Liver (tissue), 9 donors: ENCODE results near the gene HEXIM2. TPM values are rescaled to one million over a fixed set of nuclear protein-coding genes. Genes with fewer than 3 reads are reported as not detected.
"Not testable (repeated sequence)": the region's sequence is repeated elsewhere in the genome, so short reads cannot be mapped to it uniquely, and the experiment has no call there.

Experiments
- DNase-seq: peaks from one replicate; pipeline ENCODE4 v3.0.0-alpha.2; 2017; ENCODE audit warnings: low spot score
- H3K27ac ChIP-seq, 2 donors: one replicate each; pipeline ENCODE4 v1.7.0; 2013; ENCODE audit warnings: inconsistent platforms in 2 of 2, low read length in 2 of 2, control low read depth in 1 of 2, low read depth in 1 of 2, mild to moderate bottlenecking in 1 of 2
- H3K27me3 ChIP-seq, 4 donors: one replicate each; pipeline versions ENCODE4 v1.6.1 to v1.7.0; 2013; ENCODE audit warnings: low read length in 3 of 4, inconsistent platforms in 1 of 4, mild to moderate bottlenecking in 1 of 4, moderate library complexity in 1 of 4; ENCODE audit not compliant: control insufficient read depth in 4 of 4, insufficient read depth in 4 of 4
- H3K36me3 ChIP-seq, 4 donors: one replicate each; pipeline versions ENCODE4 v1.6.1 to v1.7.0; 2013; ENCODE audit warnings: low read length in 3 of 4, mild to moderate bottlenecking in 3 of 4, low read depth in 1 of 4, moderate library complexity in 1 of 4; ENCODE audit not compliant: control insufficient read depth in 4 of 4, insufficient read depth in 3 of 4
- H3K4me1 ChIP-seq, 4 donors: one replicate each; pipeline versions ENCODE4 v1.6.1 to v1.7.0; 2013; ENCODE audit warnings: low read length in 3 of 4, mild to moderate bottlenecking in 3 of 4, moderate library complexity in 1 of 4; ENCODE audit not compliant: control insufficient read depth in 4 of 4, insufficient read depth in 4 of 4
- H3K4me3 ChIP-seq, 3 donors: one replicate each; pipeline versions ENCODE4 v1.6.1 to v1.7.0; 2013; ENCODE audit warnings: low read length in 3 of 3, control low read depth in 1 of 3, low read depth in 1 of 3, mild to moderate bottlenecking in 1 of 3
- H3K9ac ChIP-seq, 2 donors: one replicate each; pipeline ENCODE4 v1.7.0; 2013; ENCODE audit warnings: low read length in 2 of 2, mild to moderate bottlenecking in 2 of 2, moderate library complexity in 2 of 2, control low read depth in 1 of 2, low read depth in 1 of 2
- H3K9me3 ChIP-seq, 4 donors: one replicate each; pipeline versions ENCODE4 v1.6.1 to v1.7.0; 2013; ENCODE audit warnings: low read length in 3 of 4; ENCODE audit not compliant: control insufficient read depth in 4 of 4
- EGR1 ChIP-seq, 2 donors: IDR thresholded peaks; 2 replicates each; pipeline ENCODE4 v1.6.1; 2016 to 2018; ENCODE audit warnings: antibody characterized with exemption in 2 of 2, low read depth in 2 of 2
- FOXA1 ChIP-seq: IDR thresholded peaks from 2 replicates; pipeline ENCODE4 v1.6.1; 2016; ENCODE audit warnings: antibody characterized with exemption
- FOXA2 ChIP-seq: IDR thresholded peaks from 2 replicates; pipeline ENCODE4 v1.6.1; 2016; ENCODE audit warnings: antibody characterized with exemption
- HNF4A ChIP-seq, 2 donors: conservative IDR thresholded peaks; 2 replicates each; pipeline ENCODE4 v1.6.1; 2016; ENCODE audit warnings: antibody characterized with exemption in 2 of 2, mild to moderate bottlenecking in 2 of 2
- HNF4G ChIP-seq: IDR thresholded peaks from 2 replicates; pipeline ENCODE4 v1.6.1; 2016; ENCODE audit warnings: antibody characterized with exemption
- JUND ChIP-seq, 2 donors: IDR thresholded peaks; 2 replicates each; pipeline ENCODE4 v1.6.1; 2016; ENCODE audit warnings: antibody characterized with exemption in 2 of 2
- RAD21 ChIP-seq, 2 donors: IDR thresholded peaks; 2 replicates each; pipeline ENCODE4 v1.6.1; 2016; ENCODE audit warnings: antibody characterized with exemption in 2 of 2, mild to moderate bottlenecking in 2 of 2
- RXRA ChIP-seq, 2 donors: IDR thresholded peaks; 2 replicates each; pipeline ENCODE4 v1.6.1; 2017 to 2018; ENCODE audit warnings: antibody characterized with exemption in 2 of 2, mild to moderate bottlenecking in 1 of 2
- TAF1 ChIP-seq: conservative IDR thresholded peaks from 2 replicates; pipeline ENCODE4 v1.6.1; 2016; ENCODE audit warnings: antibody characterized with exemption, mild to moderate bottlenecking
- YY1 ChIP-seq: IDR thresholded peaks from 2 replicates; pipeline ENCODE4 v1.6.1; 2016; ENCODE audit warnings: antibody characterized with exemption, mild to moderate bottlenecking
- WGBS: extraction: QIAGEN DNeasy Blood & Tissue Kit; methylation state at CpG from one replicate; pipeline ENCODE4 v1.1.7; 2013; 5-methylcytosine and 5-hydroxymethylcytosine counted together
- polyA plus RNA-seq, 2 donors: library from polyadenylated mRNA; stranded (reverse) in 1 of 2; unstranded in 1 of 2; fragments of 200-250 nt in 1 of 2; fragments of >200 nt in 1 of 2; fragmentation: Nextera tagmentation in 1 of 2; extraction: Ambion mirVana in 1 of 2; gene quantifications; one replicate each; pipeline versions ENCODE4 v1.2.1 to v1.2.3, GENCODE V29; 2013 to 2015
- total RNA-seq, 2 donors: library from RNA; depleted of rRNA; stranded (reverse); fragments of >200 nt; gene quantifications; one replicate each; pipeline ENCODE4 v1.2.3, GENCODE V29; 2014
- TF ChIP-seq, protein P1 (sequence below): IDR thresholded peaks from 2 replicates; pipeline ENCODE4 v1.6.1; 2016; ENCODE audit warnings: antibody characterized with exemption
- TF ChIP-seq, protein P2 (sequence below): fragments of 150-350 bp; IDR thresholded peaks from 2 replicates; pipeline ENCODE4 v1.5.1; 2017; ENCODE audit warnings: improper control_type of control experiment, low read depth, low read length; ENCODE audit not compliant: missing input control
- TF ChIP-seq, protein P3 (sequence below): IDR thresholded peaks from 2 replicates; pipeline ENCODE4 v1.6.1; 2016; ENCODE audit warnings: antibody characterized with exemption
- TF ChIP-seq, protein P4 (sequence below): IDR thresholded peaks from 2 replicates; pipeline ENCODE4 v1.6.1; 2016; ENCODE audit warnings: antibody characterized with exemption
- donor health status: healthy.
- donor health status: healthy.
- donor health status: healthy.
- donor health status: healthy.
- donor health status: healthy.

The HEXIM2 gene
- total and polyA plus RNA-seq, 4 donors: 3.5 to 10.7 (median 5.5) TPM

DNA sequence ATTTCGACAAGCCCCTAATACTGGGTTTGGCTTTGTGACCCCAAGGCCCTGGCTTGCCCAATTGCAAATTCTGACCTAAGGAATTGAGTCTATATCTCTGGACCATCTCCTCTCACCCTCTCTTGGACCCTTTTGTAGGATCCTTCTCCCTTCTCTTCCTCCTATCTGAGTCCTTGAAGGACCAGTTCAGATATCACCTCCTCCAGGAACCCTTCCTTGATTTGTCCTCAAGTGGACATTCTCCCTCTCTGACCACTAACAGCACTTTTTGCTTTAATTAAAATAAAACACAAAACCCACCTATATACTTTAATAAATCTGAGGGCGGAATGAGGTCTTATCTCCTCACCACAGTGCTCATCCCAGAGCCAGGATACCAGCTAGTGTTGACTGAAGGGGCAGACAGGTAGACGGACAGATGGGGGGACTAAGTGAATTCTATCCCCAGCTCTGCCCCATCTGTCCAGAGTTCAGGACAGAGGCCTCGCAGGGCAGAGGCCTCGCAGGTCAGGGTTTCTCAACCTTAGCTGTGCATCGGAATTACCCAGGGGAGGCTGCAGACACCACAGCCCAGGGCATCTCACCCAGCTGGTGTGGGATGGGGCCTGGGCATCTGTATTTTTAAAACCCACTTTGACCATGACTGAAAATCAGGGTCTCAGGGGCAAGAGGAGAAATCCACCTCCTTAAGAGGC is 38.5 kb upstream of the HEXIM2 start:
- Histone ChIP-seq H3K9me3 (no peaks in the 10 kb centered on the region), H3K4me1 (no peaks in the 10 kb centered on the region), H3K36me3 (no peaks in the 10 kb centered on the region), H3K27ac (no peak overlapping the region), H3K9ac (no peak overlapping the region), H3K4me3 (no peak overlapping the region), H3K27me3 (no peaks in the 10 kb centered on the region)
- TF ChIP-seq FOXA1 (no peak), FOXA2 (no peak), HNF4G (no peak), TAF1 (no peak), RAD21 (IDR thresholded peaks at IDR 0.05) (no peak), EGR1 (IDR thresholded peaks at IDR 0.05; ENCODE audit: low read depth in 2 of 2) (no peak), YY1 (no peak), JUND (IDR thresholded peaks at IDR 0.05) (no peak), HNF4A (conservative IDR thresholded peaks at IDR 0.05) (no peak)
- TF ChIP-seq, protein P1, sequence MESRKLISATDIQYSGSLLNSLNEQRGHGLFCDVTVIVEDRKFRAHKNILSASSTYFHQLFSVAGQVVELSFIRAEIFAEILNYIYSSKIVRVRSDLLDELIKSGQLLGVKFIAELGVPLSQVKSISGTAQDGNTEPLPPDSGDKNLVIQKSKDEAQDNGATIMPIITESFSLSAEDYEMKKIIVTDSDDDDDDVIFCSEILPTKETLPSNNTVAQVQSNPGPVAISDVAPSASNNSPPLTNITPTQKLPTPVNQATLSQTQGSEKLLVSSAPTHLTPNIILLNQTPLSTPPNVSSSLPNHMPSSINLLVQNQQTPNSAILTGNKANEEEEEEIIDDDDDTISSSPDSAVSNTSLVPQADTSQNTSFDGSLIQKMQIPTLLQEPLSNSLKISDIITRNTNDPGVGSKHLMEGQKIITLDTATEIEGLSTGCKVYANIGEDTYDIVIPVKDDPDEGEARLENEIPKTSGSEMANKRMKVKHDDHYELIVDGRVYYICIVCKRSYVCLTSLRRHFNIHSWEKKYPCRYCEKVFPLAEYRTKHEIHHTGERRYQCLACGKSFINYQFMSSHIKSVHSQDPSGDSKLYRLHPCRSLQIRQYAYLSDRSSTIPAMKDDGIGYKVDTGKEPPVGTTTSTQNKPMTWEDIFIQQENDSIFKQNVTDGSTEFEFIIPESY: no peak
- TF ChIP-seq, protein P2, sequence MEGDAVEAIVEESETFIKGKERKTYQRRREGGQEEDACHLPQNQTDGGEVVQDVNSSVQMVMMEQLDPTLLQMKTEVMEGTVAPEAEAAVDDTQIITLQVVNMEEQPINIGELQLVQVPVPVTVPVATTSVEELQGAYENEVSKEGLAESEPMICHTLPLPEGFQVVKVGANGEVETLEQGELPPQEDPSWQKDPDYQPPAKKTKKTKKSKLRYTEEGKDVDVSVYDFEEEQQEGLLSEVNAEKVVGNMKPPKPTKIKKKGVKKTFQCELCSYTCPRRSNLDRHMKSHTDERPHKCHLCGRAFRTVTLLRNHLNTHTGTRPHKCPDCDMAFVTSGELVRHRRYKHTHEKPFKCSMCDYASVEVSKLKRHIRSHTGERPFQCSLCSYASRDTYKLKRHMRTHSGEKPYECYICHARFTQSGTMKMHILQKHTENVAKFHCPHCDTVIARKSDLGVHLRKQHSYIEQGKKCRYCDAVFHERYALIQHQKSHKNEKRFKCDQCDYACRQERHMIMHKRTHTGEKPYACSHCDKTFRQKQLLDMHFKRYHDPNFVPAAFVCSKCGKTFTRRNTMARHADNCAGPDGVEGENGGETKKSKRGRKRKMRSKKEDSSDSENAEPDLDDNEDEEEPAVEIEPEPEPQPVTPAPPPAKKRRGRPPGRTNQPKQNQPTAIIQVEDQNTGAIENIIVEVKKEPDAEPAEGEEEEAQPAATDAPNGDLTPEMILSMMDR: no peak
- TF ChIP-seq, protein P3, sequence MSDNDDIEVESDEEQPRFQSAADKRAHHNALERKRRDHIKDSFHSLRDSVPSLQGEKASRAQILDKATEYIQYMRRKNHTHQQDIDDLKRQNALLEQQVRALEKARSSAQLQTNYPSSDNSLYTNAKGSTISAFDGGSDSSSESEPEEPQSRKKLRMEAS: no peak
- TF ChIP-seq, protein P4, sequence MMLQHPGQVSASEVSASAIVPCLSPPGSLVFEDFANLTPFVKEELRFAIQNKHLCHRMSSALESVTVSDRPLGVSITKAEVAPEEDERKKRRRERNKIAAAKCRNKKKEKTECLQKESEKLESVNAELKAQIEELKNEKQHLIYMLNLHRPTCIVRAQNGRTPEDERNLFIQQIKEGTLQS: no peak
- DNase-seq: no peak
- 79% methylated on average over 6 of the region's 6 CpGs for WGBS

DNA sequence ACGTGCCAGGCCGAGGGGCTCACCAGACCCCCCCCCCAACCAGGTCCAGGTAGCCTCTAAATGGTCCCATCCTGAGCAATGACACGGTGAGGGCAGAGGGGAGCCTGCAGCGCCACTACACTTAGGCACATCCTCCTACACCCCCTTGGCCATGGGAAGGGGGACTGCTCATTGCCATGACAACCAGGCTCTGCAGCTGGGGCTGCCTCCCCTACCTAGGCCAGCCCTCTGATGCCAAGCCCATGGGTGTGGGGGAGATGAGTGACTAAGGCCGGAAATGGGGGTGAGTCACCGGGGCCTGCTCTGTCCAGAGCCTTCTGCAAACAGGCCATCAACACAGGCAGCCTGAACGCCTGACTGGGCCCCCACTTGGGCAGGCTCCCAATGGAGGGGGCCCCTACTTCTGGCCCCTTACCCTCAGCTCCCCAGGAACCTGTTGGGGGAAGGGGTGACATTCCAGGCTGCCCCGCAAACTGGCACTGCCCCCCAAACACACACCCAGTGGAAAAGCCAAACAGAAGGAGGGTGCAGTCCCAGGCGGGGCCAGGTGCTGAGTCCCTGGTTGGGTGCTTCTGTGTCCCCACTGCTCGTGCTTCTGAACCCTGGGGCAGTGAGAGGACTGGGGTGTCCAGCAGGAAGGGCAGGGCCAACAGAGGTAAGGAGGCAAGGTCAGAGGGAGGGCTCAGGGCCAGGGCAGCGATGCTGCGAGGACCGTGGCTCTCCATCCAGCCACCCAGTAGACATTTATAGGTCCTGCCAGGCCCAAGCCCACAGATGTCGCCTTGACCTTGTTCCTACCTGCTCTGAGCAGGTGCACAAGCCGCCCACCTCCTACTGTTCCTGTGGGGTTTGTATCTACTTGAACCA is 37.5 kb upstream of the HEXIM2 start:
- H3K27ac ChIP-seq: no peak overlapping the region

DNA sequence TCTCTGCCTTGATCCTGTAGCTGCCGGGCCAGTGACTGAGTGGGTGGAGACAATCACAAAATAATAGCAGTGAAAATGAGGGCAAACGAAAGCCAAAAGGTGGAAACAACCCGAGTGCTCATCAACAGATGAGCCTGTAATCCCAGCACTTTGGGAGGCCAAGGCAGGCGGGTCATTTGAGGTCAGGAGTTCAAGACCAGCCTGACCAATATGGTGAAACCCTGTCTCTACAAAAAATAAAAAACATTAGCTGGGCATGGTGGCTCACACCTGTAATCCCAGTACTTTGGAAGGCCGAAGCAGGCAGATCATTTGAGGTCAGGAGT is 36.9 kb upstream of the HEXIM2 start:
- not testable (repeated sequence) for H3K36me3 ChIP-seq, H3K4me1 ChIP-seq, H3K4me3 ChIP-seq, H3K27ac ChIP-seq, H3K9me3 ChIP-seq, H3K9ac ChIP-seq, H3K27me3 ChIP-seq, DNase-seq
- WGBS: 91% methylated on average over 5 of the region's 5 CpGs

More for the DNA sequence above, 37.5 kb upstream of the HEXIM2 start:
- H3K4me1 ChIP-seq: no peaks in the 10 kb centered on the region
- H3K36me3 ChIP-seq: no peaks in the 10 kb centered on the region
- 86% methylated on average over 15 of the region's 15 CpGs for WGBS
- TF ChIP-seq RXRA (IDR thresholded peaks at IDR 0.05): no peak
- H3K9ac ChIP-seq: no peak overlapping the region
- no peak for DNase-seq
- H3K4me3 ChIP-seq: no peak overlapping the region
- no peaks in the 10 kb centered on the region for H3K9me3 ChIP-seq
- H3K27me3 ChIP-seq: no peaks in the 10 kb centered on the region
